ENCODE data around the gene ACSM2B.
"Not testable (repeated sequence)": the region's sequence is repeated elsewhere in the genome, so short reads cannot be mapped to it uniquely, and the experiment has no call there.

ACSM2B gene

GRCh38 chr16:20576145-20576544 is at the start of gene ACSM2B:
Gene ACSM2B (minus strand): TSS chr16:20576367. CDS start chr16:20564845, 11,522 bp downstream.
- DNase-seq (ENCODE audit: low read depth); H3K4me3 ChIP-seq (ENCODE audit: low read depth, low read length): not testable (repeated sequence)

- TF ChIP-seq CTCF (IDR thresholded peaks at IDR 0.05; ENCODE audit: low read depth, low read length, missing control alignments) = no peak
- no peak overlapping the region for H3K4me3 ChIP-seq (ENCODE audit: low read depth, low read length)
- DNase-seq (ENCODE audit: low read depth) = no peak
Observed at GRCh38 chr16:20624882-20625807, 49.0 kb upstream of the ACSM2B start.

- no peak for DNase-seq (ENCODE audit: low read depth)
- no peak for TF ChIP-seq CTCF (IDR thresholded peaks at IDR 0.05; ENCODE audit: low read depth, low read length, missing control alignments)
Observed at GRCh38 chr16:20624205-20624604, 48.0 kb upstream of the ACSM2B start.

GRCh38 chr16:20622498-20622870 is 46.3 kb upstream of the ACSM2B start:
- no peak overlapping the region for H3K4me3 ChIP-seq (ENCODE audit: low read depth, low read length)
- DNase-seq (ENCODE audit: low read depth) = no peak
- TF ChIP-seq CTCF (IDR thresholded peaks at IDR 0.05; ENCODE audit: low read depth, low read length, missing control alignments) = no peak

More at GRCh38 chr16:20624205-20624604, 48.0 kb upstream of the ACSM2B start:
- H3K4me3 ChIP-seq (ENCODE audit: low read depth, low read length) = no peak overlapping the region

GRCh38 chr16:20621406-20621805 is 45.2 kb upstream of the ACSM2B start:
- no peak for DNase-seq (ENCODE audit: low read depth)
- no peak for TF ChIP-seq CTCF (IDR thresholded peaks at IDR 0.05; ENCODE audit: low read depth, low read length, missing control alignments)
- no peak overlapping the region for H3K4me3 ChIP-seq (ENCODE audit: low read depth, low read length)

GRCh38 chr16:20620770-20621169 is 44.6 kb upstream of the ACSM2B start:
- no peak overlapping the region for H3K4me3 ChIP-seq (ENCODE audit: low read depth, low read length)
- TF ChIP-seq CTCF (IDR thresholded peaks at IDR 0.05; ENCODE audit: low read depth, low read length, missing control alignments) = no peak
- no peak for DNase-seq (ENCODE audit: low read depth)

- TF ChIP-seq CTCF (IDR thresholded peaks at IDR 0.05; ENCODE audit: low read depth, low read length, missing control alignments) = no peak
- DNase-seq (ENCODE audit: low read depth) = no peak
- H3K4me3 ChIP-seq (ENCODE audit: low read depth, low read length) = no peak overlapping the region
Observed at GRCh38 chr16:20620003-20620402, 43.8 kb upstream of the ACSM2B start.
